Neural cell (in vitro differentiated cells): Measurements from ENCODE around the gene TREM1.

Experiments used
- EZH2 ChIP-seq: fragments of 200-600, 300-800 bp; shearing (Covaris generic), sonication (generic); IDR thresholded peaks from 2 replicates; pipeline ENCODE4 v1.6.1; 2014; ENCODE audit warnings: antibody characterized with exemption, low read length, borderline replicate concordance, mild to moderate bottlenecking; ENCODE audit not compliant: insufficient read depth, poor library complexity, severe bottlenecking
- POLR2AphosphoS5 ChIP-seq: IDR thresholded peaks from 2 replicates; pipeline ENCODE4 v1.6.1; 2012
- TF ChIP-seq, protein P1 (sequence below): fragments of 450-650 bp; IDR thresholded peaks from 2 replicates; pipeline ENCODE4 v1.5.1; 2014; ENCODE audit warnings: antibody characterized with exemption, mild to moderate bottlenecking, moderate library complexity; ENCODE audit not compliant: poor library complexity, severe bottlenecking

- TF ChIP-seq, protein P1, sequence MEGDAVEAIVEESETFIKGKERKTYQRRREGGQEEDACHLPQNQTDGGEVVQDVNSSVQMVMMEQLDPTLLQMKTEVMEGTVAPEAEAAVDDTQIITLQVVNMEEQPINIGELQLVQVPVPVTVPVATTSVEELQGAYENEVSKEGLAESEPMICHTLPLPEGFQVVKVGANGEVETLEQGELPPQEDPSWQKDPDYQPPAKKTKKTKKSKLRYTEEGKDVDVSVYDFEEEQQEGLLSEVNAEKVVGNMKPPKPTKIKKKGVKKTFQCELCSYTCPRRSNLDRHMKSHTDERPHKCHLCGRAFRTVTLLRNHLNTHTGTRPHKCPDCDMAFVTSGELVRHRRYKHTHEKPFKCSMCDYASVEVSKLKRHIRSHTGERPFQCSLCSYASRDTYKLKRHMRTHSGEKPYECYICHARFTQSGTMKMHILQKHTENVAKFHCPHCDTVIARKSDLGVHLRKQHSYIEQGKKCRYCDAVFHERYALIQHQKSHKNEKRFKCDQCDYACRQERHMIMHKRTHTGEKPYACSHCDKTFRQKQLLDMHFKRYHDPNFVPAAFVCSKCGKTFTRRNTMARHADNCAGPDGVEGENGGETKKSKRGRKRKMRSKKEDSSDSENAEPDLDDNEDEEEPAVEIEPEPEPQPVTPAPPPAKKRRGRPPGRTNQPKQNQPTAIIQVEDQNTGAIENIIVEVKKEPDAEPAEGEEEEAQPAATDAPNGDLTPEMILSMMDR, result no peak
- TF ChIP-seq EZH2 (no peak), POLR2AphosphoS5 (no peak)
Measured at GRCh38 chr6:41315203-41315602, 28.7 kb upstream of the TREM1 start.
